NCI-H1092 treated with DMSO at 0.1 percent for 48 hours (cell line): Measurements from ENCODE around the gene IFNB1.

Source experiments
- DNase-seq: peaks from one replicate; lab custom pipeline; 2025; lab: John Stamatoyannopoulos, UW

Gene IFNB1

GRCh38 chr9:21070171-21070571 is 7.6 kb downstream of the IFNB1 start:
- DNase-seq: no peak

GRCh38 chr9:21060919-21061561 is 16.7 kb downstream of the IFNB1 start:
- no peak for DNase-seq

- no peak for DNase-seq
Measured at GRCh38 chr9:21056931-21057330, 20.8 kb downstream of the IFNB1 start.

DNA sequence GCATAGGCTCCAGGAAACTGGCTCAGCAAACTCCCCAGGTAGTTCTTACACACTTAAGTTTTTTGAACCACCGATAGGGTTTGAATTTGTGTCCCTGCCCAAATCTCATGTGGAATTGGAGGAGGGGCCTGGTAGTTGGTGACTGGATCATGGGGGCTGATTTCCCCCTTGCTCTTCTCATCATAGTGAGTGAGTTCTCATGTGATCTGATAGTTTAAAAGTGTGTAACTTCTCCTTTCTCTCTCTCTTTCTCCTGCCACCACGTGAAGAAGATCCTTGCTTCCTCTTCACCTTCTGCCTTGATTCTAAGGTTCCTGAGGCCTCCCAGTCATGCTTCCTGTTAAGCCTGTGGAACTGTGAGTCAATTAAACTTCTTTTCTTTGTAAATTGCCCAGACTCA is 23.9 kb downstream of the IFNB1 start:
- DNase-seq: no peak

- no peak for DNase-seq
Measured at GRCh38 chr9:21047281-21047691, 30.5 kb downstream of the IFNB1 start.

DNA sequence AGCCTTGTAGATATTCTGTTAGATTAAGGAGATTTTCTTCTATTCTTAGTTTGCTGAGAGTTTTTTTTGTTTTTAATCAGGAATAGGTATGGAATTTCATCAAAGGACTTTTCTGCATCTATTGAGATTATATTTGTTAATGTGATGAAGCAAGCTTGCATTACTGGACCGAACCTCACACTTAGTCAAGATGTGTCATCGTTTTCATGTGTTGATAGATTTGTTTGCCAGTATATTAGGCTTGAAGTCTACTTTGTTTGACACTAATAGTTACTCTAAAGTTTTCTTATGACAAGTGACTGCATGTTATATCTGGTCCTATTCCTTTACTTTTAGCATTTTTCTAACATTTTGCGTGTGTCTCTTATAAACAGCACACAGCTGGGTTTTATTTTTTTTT is 33.9 kb downstream of the IFNB1 start:
- no peak for DNase-seq

DNA sequence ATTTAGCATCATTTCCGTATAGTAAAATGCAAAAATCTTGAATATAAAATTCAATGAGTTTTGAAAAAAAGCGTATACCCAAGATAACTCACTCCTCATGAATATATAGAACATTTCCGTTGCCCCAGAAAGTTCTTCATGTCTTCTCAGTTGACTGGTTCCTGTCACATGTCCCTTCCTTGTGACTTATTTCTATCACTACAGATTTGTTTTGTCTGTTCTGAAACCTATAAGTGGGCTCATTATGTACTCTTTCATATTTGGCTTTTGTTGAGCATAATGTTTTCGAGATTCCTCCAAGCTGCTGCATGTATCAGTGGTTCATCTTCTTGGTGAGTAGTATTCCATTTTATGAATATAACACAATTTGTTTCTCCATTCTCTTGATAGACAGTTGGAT is 35.3 kb downstream of the IFNB1 start:
- DNase-seq: no peak

DNA sequence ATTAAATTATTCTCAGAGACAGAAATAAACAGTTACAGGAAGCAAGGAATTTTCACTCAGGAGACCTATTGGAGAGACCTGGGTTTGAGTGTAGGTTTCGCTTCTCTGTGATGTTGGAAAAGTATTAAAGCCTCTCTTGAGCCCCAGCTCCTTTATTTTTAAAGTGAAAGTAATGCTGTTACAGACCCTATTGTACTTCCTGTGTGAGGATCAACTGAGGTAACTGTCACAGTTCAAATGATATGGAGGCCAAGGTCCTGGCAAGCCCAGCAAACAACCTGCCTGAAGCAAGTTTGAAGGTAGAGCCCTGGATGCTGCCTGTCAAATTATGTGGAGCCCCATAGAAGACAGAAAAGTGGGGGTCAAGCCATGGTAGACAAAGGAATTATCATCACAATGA is 38.4 kb downstream of the IFNB1 start:
- no peak for DNase-seq

DNA sequence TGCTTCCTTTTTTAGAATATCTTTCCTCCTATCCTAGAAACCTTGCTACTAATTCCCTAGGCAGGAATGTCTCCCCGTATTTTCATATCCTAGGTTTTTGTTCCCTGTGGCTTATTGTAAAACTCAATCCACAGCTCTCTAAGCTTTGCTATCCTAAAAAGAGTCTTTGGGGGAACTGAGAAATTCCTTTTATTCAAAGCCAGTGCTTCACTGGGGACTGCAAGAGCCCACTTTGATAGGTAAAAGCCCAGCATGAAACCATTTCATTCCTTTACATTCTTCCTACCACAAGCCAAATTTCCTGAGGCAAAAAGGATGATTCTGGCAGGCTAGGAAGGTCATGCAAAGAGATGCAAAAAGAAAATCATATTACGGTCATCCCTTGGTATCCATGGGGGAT is 40.5 kb downstream of the IFNB1 start:
- DNase-seq: no peak

DNA sequence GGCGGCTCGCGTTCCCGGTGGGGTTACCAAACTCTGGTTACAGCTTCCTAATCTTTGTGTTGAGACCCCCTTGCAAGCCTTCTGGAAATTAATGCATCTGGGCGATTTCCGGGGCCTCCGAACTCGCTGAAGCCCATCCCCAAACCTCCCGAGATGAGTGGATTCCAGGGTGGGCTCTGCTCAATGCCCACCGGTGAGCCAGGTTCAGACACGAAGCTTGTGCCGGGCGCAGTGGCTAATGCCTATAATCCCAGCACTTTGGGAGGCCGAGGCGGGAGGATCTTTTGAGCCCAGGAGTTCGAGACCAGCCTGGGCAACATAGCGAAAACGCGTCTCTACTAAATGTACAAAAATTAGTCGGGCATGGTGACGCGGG is 45.9 kb downstream of the IFNB1 start:
- DNase-seq: no peak

DNA sequence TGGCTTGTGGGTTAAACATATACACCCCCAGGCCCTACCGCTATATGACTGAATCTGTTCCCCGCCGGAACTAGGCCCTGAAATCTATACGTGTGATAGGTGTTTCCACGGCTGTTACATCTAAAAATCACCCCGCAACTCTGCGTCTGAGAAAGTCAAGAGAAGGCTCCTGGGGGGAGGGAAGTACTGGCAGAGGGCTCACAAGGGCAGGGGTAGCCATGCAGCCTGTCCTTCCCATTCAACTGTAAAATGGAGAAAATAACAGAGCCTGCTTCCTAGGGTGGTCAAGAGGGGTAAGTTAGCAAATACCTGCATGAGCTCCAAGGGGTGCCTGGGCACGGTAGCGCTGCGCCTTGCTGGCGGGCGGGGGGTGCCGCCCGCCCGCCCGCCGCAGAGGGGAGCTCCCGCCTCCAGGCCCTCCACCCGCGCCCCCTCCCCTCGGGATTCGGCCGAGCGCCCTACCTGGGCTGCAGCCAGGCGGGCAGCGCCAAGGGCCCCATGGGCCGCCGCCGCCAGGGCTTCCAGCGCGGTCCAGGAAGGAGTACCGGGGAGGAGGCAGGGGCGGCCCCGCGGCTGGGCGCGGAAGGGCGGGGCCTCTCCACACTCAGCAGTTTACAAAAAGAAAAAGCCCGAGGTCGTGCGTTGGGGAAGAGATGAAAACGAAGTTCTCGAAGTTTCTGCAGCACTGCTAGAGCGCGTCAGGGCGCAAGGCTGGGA is 46.5 kb downstream of the IFNB1 start, which contains the start of gene HACD4:
Gene HACD4, minus strand, starts transcription at position 550 of the 717 bp plus-strand sequence. Its CDS starts 50 bp downstream, at position 500.
- DNase-seq: peak; percentile 46

- DNase-seq: no peak
Measured at GRCh38 chr9:21030389-21031035, 47.2 kb downstream of the IFNB1 start.

DNA sequence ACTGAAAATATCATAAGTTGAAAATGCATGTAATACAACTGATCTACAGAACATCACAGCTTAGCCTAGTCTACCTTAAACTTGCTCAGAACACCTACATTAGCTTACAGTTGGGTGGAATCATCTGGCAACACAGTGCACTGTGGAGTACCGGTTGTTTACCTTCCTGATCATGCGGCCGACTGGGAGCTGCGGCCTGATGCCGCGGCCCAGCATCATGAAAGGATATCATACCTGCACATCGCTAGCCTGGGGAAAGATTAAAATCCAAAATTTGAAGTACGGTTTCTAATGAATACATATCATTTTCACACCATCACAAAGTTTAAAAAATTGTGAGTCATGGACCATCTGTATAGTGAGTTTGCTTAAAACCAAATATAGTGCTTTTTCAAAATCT is 48.1 kb downstream of the IFNB1 start:
- no peak for DNase-seq

GRCh38 chr9:21028466-21028865 is 49.3 kb downstream of the IFNB1 start:
- no peak for DNase-seq

- no peak for DNase-seq
Measured at GRCh38 chr9:21027295-21027694, 50.4 kb downstream of the IFNB1 start.
